Measurements from ENCODE around the gene USP49.

GRCh38 chr6:41942067-41942851 lies 47.1 kb upstream of the USP49 start:
- no peak for TF ChIP-seq EZH2 (IDR thresholded peaks at IDR 0.05)
- TF ChIP-seq ZFX (IDR thresholded peaks at IDR 0.05), result no peak
- TF ChIP-seq MAX (IDR thresholded peaks at IDR 0.05), result no peak
- no peak for TF ChIP-seq SRF (IDR thresholded peaks at IDR 0.05; ENCODE audit: low read depth)
- TF ChIP-seq CTCF (IDR thresholded peaks at IDR 0.05 in 2 of 3, conservative IDR thresholded peaks at IDR 0.05 in 1 of 3; ENCODE audit: borderline replicate concordance in 1 of 3, insufficient read depth in 1 of 3, low read depth in 2 of 3, low read length in 2 of 3), result no peak
- no peak for TF ChIP-seq POLR2AphosphoS5 (IDR thresholded peaks at IDR 0.05; ENCODE audit: low read depth, low read length)

Measured in HCT116 (cell line).